Endothelial cell (in vitro differentiated cells): ENCODE measurements around the gene PRF1. TPM values are rescaled to one million over a fixed set of nuclear protein-coding genes. Genes with fewer than 3 reads are reported as not detected.

Experiments used
- DNase-seq: peaks from one replicate; pipeline ENCODE4 v3.0.0; 2021; ENCODE audit warnings: low spot score
- H3K27ac Mint-ChIP-seq: one replicate; pipeline ENCODE4 v1.8.0; 2021; ENCODE audit warnings: mixed read lengths, inconsistent platforms; ENCODE audit not compliant: unreplicated experiment
- H3K27me3 Mint-ChIP-seq: one replicate; pipeline ENCODE4 v1.8.0; 2021; ENCODE audit warnings: mild to moderate bottlenecking, moderate library complexity, mixed read lengths, inconsistent platforms; ENCODE audit not compliant: unreplicated experiment
- H3K36me3 Mint-ChIP-seq: one replicate; pipeline ENCODE4 v1.8.0; 2021; ENCODE audit warnings: mild to moderate bottlenecking, low read depth, mixed read lengths, inconsistent platforms; ENCODE audit not compliant: unreplicated experiment
- H3K4me1 Mint-ChIP-seq: one replicate; pipeline ENCODE4 v1.8.0; 2021; ENCODE audit warnings: mild to moderate bottlenecking, mixed read lengths, inconsistent platforms; ENCODE audit not compliant: unreplicated experiment
- H3K4me3 Mint-ChIP-seq: one replicate; pipeline ENCODE4 v1.8.0; 2021; ENCODE audit warnings: mild to moderate bottlenecking, mixed read lengths, inconsistent platforms; ENCODE audit not compliant: unreplicated experiment
- H3K9me3 Mint-ChIP-seq: one replicate; pipeline ENCODE4 v1.8.0; 2021; ENCODE audit warnings: mixed read lengths, inconsistent platforms; ENCODE audit not compliant: unreplicated experiment
- CTCF ChIP-seq: fragments of 200-600 bp; sonication (generic); IDR thresholded peaks from one replicate; pipeline ENCODE4 v1.5.0; 2021; ENCODE audit warnings: antibody characterized with exemption; ENCODE audit not compliant: unreplicated experiment
- total RNA-seq: library from RNA; stranded (reverse); fragmentation: NEBNext Ultra II Directional; extraction: Animal tissue kit (Norgen Biotek cat#: 25700); gene quantifications from one replicate; pipeline ENCODE4 v1.2.1, GENCODE V29; 2021; ENCODE audit not compliant: unreplicated experiment

Gene PRF1
- total RNA-seq, 1 donor from 2014 or later, result not detected

- Mint-ChIP-seq H3K4me3 (no peak overlapping the region), H3K27me3 (peaks cover 28% of the 10 kb centered on the region), H3K27ac (no peak overlapping the region), H3K36me3 (peaks cover 59% of the 10 kb centered on the region), H3K9me3 (no peaks in the 10 kb centered on the region), H3K4me1 (peaks cover 42% of the 10 kb centered on the region)
- no peak for DNase-seq
- no peak for TF ChIP-seq CTCF
Observed at GRCh38 chr10:70555371-70555770, 47.2 kb downstream of the PRF1 start.

GRCh38 chr10:70552586-70552985 is 50.0 kb downstream of the PRF1 start:
- Mint-ChIP-seq H3K4me1 (peaks cover 27% of the 10 kb centered on the region), H3K36me3 (peaks cover 55% of the 10 kb centered on the region), H3K4me3 (peak overlapping the region; percentile 57), H3K9me3 (no peaks in the 10 kb centered on the region), H3K27me3 (peaks cover 12% of the 10 kb centered on the region), H3K27ac (no peak overlapping the region)
- TF ChIP-seq CTCF, result no peak
- DNase-seq, result no peak

GRCh38 chr10:70551971-70552422 is 50.5 kb downstream of the PRF1 start:
- TF ChIP-seq CTCF, result no peak
- H3K27ac Mint-ChIP-seq, result no peak overlapping the region
- H3K4me1 Mint-ChIP-seq, result peaks cover 27% of the 10 kb centered on the region
- peak overlapping the region; percentile 74 for H3K4me3 Mint-ChIP-seq
- H3K27me3 Mint-ChIP-seq, result peaks cover 11% of the 10 kb centered on the region
- DNase-seq, result no peak
- peaks cover 55% of the 10 kb centered on the region for H3K36me3 Mint-ChIP-seq
- no peaks in the 10 kb centered on the region for H3K9me3 Mint-ChIP-seq

GRCh38 chr10:70551466-70551865 is 51.1 kb downstream of the PRF1 start:
- TF ChIP-seq CTCF, result no peak
- Mint-ChIP-seq H3K36me3 (peaks cover 49% of the 10 kb centered on the region), H3K4me3 (no peak overlapping the region), H3K27ac (no peak overlapping the region), H3K4me1 (peaks cover 27% of the 10 kb centered on the region), H3K9me3 (no peaks in the 10 kb centered on the region), H3K27me3 (peaks cover 11% of the 10 kb centered on the region)
- no peak for DNase-seq

- H3K36me3 Mint-ChIP-seq, result peaks cover 43% of the 10 kb centered on the region
- DNase-seq, result no peak
- peaks cover 27% of the 10 kb centered on the region for H3K4me1 Mint-ChIP-seq
- peaks cover 11% of the 10 kb centered on the region for H3K27me3 Mint-ChIP-seq
- no peak overlapping the region for H3K27ac Mint-ChIP-seq
- no peaks in the 10 kb centered on the region for H3K9me3 Mint-ChIP-seq
- no peak for TF ChIP-seq CTCF
- H3K4me3 Mint-ChIP-seq, result peak overlapping the region; percentile 60
Observed at GRCh38 chr10:70550459-70550858, 52.1 kb downstream of the PRF1 start.
